Left lung (tissue), 10 donors: ENCODE measurements around the gene TTI1. TPM values are rescaled to one million over a fixed set of nuclear protein-coding genes. Genes with fewer than 3 reads are reported as not detected.

Experiments
- ATAC-seq: fragments of 200-7000 bp; cut with Tn5 transposase; one replicate; pipeline ENCODE4 v1.9.1; 2020; ENCODE audit warnings: moderate library complexity
- DNase-seq, 4 donors: peaks; one replicate each; pipeline ENCODE4 v3.0.0-alpha.2; 2013 to 2020
- H3K27ac ChIP-seq, 2 donors: fragments of 200-600 bp; sonication (generic) in 1 of 2; one replicate each; pipeline versions ENCODE4 v1.5.0 to v1.8.0; 2020 to 2021
- H3K27me3 ChIP-seq, 2 donors: fragments of 200-600 bp; sonication (generic) in 1 of 2; one replicate each; pipeline versions ENCODE4 v1.5.0 to v1.8.0; 2020 to 2021
- H3K36me3 ChIP-seq, 2 donors: fragments of 200-600 bp; sonication (generic) in 1 of 2; one replicate each; pipeline versions ENCODE4 v1.5.0 to v1.8.0; 2020 to 2021
- H3K4me1 ChIP-seq, 2 donors: fragments of 200-600 bp; one replicate each; pipeline ENCODE4 v1.8.0; 2021
- H3K4me3 ChIP-seq, 2 donors: fragments of 200-600 bp; sonication (generic) in 1 of 2; one replicate each; pipeline versions ENCODE4 v1.5.0 to v1.8.0; 2020 to 2021; ENCODE audit warnings: mild to moderate bottlenecking in 1 of 2
- H3K9me3 ChIP-seq, 2 donors: fragments of 200-600 bp; sonication (generic) in 1 of 2; one replicate each; pipeline versions ENCODE4 v1.5.0 to v1.8.0; 2020 to 2021
- intact Hi-C, 2 donors: fragments of 100-400 bp; cut with DNase I; formaldehyde crosslinking; loops; one replicate each; pipeline versions ENCODE4 v1.11.2 to v1.14.2; 2022
- polyA plus RNA-seq, 6 donors: library from polyadenylated mRNA; unstranded; fragments of 120-200 nt; gene quantifications; one replicate each; pipeline ENCODE4 v1.2.1, GENCODE V29; 2013; ENCODE audit not compliant: insufficient read length in 6 of 6
- total RNA-seq, 2 donors: library from RNA; stranded (reverse); fragmentation: NEBNext Ultra II Directional; extraction: Animal tissue kit (Norgen Biotek cat#: 25700); gene quantifications; one replicate each; pipeline ENCODE4 v1.2.1, GENCODE V29; 2021
- TF ChIP-seq, protein P1 (sequence below), 2 donors: fragments of 200-600 bp; sonication (generic) in 1 of 2; IDR thresholded peaks; one replicate each; pipeline versions ENCODE4 v1.5.0 to v1.8.0; 2021; ENCODE audit warnings: antibody characterized with exemption in 2 of 2
- donor health status: DM: no; HTN: yes; CAD: no.
- donor health status: DM: no; HTN: no; CAD: no.

Gene TTI1
- total and polyA plus RNA-seq, 8 donors = 16.9 to 32.5 (median 29.6) TPM

DNA sequence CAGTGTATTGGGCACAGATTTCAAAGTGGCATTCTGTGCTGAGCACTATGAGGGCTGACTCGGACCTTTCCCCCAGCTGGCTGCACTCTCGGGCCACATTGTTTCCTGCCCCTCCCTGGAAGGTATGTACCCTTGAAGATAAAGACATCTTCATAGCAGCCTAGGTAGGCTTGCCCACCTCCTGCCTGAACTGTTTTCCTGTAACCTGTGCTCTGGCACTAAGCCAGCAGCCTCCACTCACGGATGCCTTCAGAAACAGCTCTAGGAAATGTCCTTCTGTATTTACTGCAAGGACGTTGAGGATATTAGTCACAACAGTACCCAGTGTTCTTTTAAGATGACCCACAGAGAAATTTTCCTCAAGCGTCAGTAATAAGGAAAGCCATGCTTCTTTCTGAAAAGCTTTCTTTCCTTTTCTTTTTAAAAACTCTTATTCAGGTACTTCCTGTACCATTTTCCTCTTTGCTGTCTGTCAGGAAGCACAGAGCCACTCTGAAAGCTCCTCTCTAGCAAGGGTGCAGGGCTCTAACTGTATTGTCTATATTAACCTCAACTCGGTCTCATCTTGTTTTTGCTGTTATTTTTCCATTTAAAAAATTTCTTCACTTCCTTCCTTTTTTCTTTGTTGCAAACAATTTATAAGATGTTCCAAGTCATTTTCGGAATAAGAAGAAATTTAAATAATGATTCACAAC is 43.5 kb downstream of the TTI1 start:
- peak in 1 of 4 donors; percentile 57 for DNase-seq
- TF ChIP-seq, protein P1, sequence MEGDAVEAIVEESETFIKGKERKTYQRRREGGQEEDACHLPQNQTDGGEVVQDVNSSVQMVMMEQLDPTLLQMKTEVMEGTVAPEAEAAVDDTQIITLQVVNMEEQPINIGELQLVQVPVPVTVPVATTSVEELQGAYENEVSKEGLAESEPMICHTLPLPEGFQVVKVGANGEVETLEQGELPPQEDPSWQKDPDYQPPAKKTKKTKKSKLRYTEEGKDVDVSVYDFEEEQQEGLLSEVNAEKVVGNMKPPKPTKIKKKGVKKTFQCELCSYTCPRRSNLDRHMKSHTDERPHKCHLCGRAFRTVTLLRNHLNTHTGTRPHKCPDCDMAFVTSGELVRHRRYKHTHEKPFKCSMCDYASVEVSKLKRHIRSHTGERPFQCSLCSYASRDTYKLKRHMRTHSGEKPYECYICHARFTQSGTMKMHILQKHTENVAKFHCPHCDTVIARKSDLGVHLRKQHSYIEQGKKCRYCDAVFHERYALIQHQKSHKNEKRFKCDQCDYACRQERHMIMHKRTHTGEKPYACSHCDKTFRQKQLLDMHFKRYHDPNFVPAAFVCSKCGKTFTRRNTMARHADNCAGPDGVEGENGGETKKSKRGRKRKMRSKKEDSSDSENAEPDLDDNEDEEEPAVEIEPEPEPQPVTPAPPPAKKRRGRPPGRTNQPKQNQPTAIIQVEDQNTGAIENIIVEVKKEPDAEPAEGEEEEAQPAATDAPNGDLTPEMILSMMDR (IDR thresholded peaks at IDR 0.05) = no peak
- Histone ChIP-seq H3K4me3 (no peak overlapping the region), H3K27ac (peak overlapping the region; percentile 41 to 75), H3K4me1 (peaks cover 38 to 76% of the 10 kb centered on the region in 2 donors), H3K27me3 (no peaks in the 10 kb centered on the region), H3K9me3 (no peaks in the 10 kb centered on the region), H3K36me3 (peaks cover 0 to 23% of the 10 kb centered on the region in 2 donors)
- intact Hi-C loops = loop anchor here in 1 of 2 donors (10.0 kb wide), 1 partner anchor 425 kb away; no protein-coding TSS in a partner anchor
- ATAC-seq = peak; percentile 25

DNA sequence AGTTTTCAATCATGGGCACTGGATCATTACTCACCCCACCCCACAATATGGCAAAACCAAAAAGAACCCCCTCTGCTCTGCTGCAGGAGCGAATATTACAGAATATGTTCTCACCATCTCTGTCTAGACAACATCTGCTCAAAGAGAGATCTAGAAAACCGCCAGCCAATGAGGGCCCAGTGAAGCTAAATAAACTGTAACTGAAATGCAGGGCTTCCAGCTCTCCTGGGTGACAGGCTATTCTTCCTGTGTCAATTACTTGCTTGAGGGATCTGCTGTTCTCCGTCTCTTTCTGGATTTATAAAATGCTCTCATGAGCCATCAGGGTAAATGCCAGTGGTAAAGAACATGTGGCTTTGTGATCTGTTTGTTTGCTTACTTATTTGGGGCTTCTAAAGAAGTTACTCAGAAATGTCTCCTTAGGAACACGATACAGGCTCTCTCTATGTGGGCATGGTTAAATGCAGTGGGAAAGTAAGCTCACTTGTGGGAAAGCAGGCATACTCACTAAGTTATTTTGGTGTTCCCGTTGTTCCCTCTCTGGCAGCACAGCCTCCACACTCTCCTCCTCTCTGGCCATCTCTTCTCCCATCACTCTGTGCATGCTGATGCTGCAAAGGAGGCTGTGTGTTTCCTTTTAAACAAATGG is 44.8 kb downstream of the TTI1 start:
- Histone ChIP-seq H3K27ac (peak overlapping the region in 1 of 2 donors; percentile 53), H3K4me1 (peaks cover 28 to 67% of the 10 kb centered on the region in 2 donors), H3K27me3 (no peaks in the 10 kb centered on the region), H3K36me3 (peaks cover 0 to 11% of the 10 kb centered on the region in 2 donors), H3K4me3 (no peak overlapping the region), H3K9me3 (no peaks in the 10 kb centered on the region)
- intact Hi-C loops = no loop called here
- no peak for DNase-seq
- no peak for ATAC-seq
- TF ChIP-seq, protein P1 (IDR thresholded peaks at IDR 0.05) = no peak

DNA sequence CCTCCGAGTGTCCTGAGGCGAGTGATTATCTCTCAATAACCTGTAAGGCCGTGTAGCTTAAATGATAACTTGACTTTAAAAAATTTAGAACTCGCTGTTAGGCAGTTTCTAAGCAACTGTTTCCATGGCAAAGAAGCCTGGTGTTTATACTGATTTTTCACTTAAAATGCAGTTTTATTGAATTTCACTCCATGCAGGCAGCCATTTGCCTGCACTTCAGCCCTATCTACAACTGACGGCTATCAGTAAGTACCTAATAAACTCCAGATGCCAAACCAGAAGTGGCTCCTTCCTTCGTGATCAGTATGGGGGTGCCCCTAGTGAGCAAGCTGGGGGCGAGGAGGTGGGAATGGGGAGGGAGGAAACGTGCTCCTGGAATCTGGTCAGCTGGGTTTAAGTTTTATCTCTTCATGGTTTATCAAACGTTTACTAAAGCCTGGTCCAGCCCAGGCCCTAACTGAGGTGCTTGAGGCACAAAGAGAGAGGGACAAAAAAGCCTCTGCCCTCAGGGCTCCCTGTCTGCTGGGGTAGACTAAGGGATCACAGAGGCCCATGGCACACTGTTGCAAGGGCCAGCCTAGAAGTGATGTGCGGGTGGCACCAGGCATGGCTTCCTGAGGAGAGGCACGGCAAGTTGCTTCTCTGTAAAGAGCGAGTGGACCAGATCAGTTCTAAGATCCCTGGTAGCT is 45.5 kb downstream of the TTI1 start:
- Histone ChIP-seq H3K4me3 (no peak overlapping the region), H3K36me3 (peaks cover 0 to 17% of the 10 kb centered on the region in 2 donors), H3K27me3 (no peaks in the 10 kb centered on the region), H3K4me1 (peaks cover 24 to 63% of the 10 kb centered on the region in 2 donors), H3K27ac (peak overlapping the region; percentile 43 to 53), H3K9me3 (no peaks in the 10 kb centered on the region)
- intact Hi-C loops = no loop called here
- TF ChIP-seq, protein P1 (IDR thresholded peaks at IDR 0.05) = no peak
- ATAC-seq (no peak), DNase-seq (peak in 1 of 4 donors; percentile 50)

DNA sequence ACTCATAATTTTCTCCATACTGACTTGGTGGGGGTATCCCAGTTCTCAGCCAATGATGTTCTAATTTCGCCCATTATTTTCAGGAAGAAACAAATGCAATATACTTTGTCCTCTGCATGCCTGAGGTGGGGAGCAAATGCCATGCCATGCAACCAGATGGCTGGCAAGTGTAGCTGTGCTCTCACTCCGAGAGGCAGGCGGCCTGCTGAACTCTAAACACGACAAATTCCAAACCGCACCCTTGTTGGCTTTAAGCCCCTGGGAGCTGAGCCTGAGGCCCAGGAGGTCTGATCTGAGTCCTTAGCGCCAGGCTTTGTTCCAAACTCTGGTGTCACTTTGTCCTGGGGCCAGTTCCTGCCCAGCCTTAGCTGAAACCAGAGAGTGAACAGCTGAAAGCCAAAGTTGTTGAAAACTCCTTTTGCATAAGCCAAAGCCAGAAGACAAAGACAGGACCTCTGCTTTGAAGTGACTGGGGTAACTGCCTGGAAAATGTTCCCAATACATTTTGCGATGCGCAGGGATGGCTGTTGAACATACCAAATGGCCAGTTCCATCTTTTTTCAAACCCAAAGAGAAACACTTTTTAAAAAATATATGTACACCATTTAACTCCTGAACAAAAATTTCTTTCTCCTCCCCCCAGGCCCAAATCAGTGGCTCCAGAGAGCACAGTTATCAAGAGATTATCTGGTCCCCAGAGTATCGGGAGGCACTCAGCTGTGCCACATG is 46.2 kb downstream of the TTI1 start:
- DNase-seq = peak; percentile 62 to 80 (median 74)

More for the DNA sequence above, 46.2 kb downstream of the TTI1 start:
- TF ChIP-seq, protein P1 (IDR thresholded peaks at IDR 0.05) = no peak
- intact Hi-C loops = no loop called here
- no peaks in the 10 kb centered on the region for H3K27me3 ChIP-seq
- H3K4me1 ChIP-seq = peaks cover 23 to 56% of the 10 kb centered on the region in 2 donors
- peak overlapping the region; percentile 43 to 53 for H3K27ac ChIP-seq
- H3K4me3 ChIP-seq = no peak overlapping the region
- H3K9me3 ChIP-seq = no peaks in the 10 kb centered on the region
- ATAC-seq = peak; percentile 79
- H3K36me3 ChIP-seq = peaks cover 0 to 23% of the 10 kb centered on the region in 2 donors
